GM10266 (cell line): ENCODE results near the gene GPT2.

Experiments used
- DNase-seq: peaks from one replicate; pipeline ENCODE4 v3.0.0; 2012; ENCODE audit errors: extremely low spot score
- CTCF ChIP-seq: IDR thresholded peaks from 2 replicates; pipeline ENCODE4 v1.5.1; 2012; ENCODE audit warnings: mild to moderate bottlenecking, low read depth; ENCODE audit not compliant: control insufficient read depth, insufficient read depth; ENCODE audit errors: missing control alignments

GPT2 gene

GRCh38 chr16:46885960-46886763 lies 2.0 kb downstream of the GPT2 start:
- TF ChIP-seq CTCF: no peak
- DNase-seq: no peak

- TF ChIP-seq CTCF: no peak
- DNase-seq: no peak
Measured at GRCh38 chr16:46886764-46887523, 2.8 kb downstream of the GPT2 start.

- no peak for TF ChIP-seq CTCF
- DNase-seq: no peak
Measured at GRCh38 chr16:46887524-46887854, 3.3 kb downstream of the GPT2 start.

GRCh38 chr16:46889245-46889941 lies 5.2 kb downstream of the GPT2 start:
- TF ChIP-seq CTCF: no peak
- no peak for DNase-seq

GRCh38 chr16:46889942-46890300 lies 5.8 kb downstream of the GPT2 start:
- DNase-seq: no peak
- no peak for TF ChIP-seq CTCF

GRCh38 chr16:46891910-46892309 lies 7.7 kb downstream of the GPT2 start:
- no peak for TF ChIP-seq CTCF
- no peak for DNase-seq

GRCh38 chr16:46894036-46894672 lies 10.0 kb downstream of the GPT2 start:
- TF ChIP-seq CTCF: no peak
- no peak for DNase-seq
